PC-9 (cell line): Measurements from ENCODE around the gene COL15A1. TPM values are rescaled to one million over a fixed set of nuclear protein-coding genes. Genes with fewer than 3 reads are reported as not detected.

ENCODE experiments used
- BruUV-seq: library from RNA; stranded (reverse); fragments of 400-500 nt; replicated peaks from 2 replicates; lab custom pipeline; 2021; lab: Mats Ljungman, UMichigan
- CTCF ChIA-PET: fragments of 300-600 bp; sonication (Branson Sonifier 250); formaldehyde crosslinking; loops from one replicate; lab custom pipeline; 2022; ENCODE audit warnings: antibody characterized with exemption; lab: Charles Lee
- POLR2A ChIA-PET: fragments of 300-600 bp; sonication (Branson Sonifier 250); formaldehyde crosslinking; loops from one replicate; lab custom pipeline; 2022; ENCODE audit warnings: antibody characterized with exemption; ENCODE audit not compliant: unreplicated experiment; lab: Charles Lee
- DNase-seq, 2 experiments: peaks; one replicate each; pipeline versions ENCODE4 v3.0.0 to v3.0.0-alpha.2; 2015 to 2022; ENCODE audit warnings: mixed read lengths in 1 of 2
- H2AFZ ChIP-seq: fragments of 200-600 bp; sonication (generic); 2 replicates; pipeline ENCODE4 v1.8.1; 2017; ENCODE audit warnings: antibody characterized with exemption
- H3F3A ChIP-seq: fragments of 200-600 bp; sonication (generic); 2 replicates; pipeline ENCODE4 v1.8.1; 2017; ENCODE audit warnings: antibody characterized with exemption, mild to moderate bottlenecking, low read depth; ENCODE audit not compliant: insufficient read depth
- H3K27ac ChIP-seq: fragments of 200-600 bp; sonication (generic); 2 replicates; pipeline ENCODE4 v1.6.1; 2016; ENCODE audit warnings: mixed run types
- H3K27me3 ChIP-seq: fragments of 200-600 bp; sonication (generic); 2 replicates; pipeline ENCODE4 v1.6.1; 2016; ENCODE audit warnings: low read depth, mixed run types; ENCODE audit not compliant: insufficient read depth
- H3K36me3 ChIP-seq: fragments of 200-600 bp; sonication (generic); 2 replicates; pipeline ENCODE4 v1.6.1; 2016; ENCODE audit warnings: low read depth, mixed run types
- H3K4me1 ChIP-seq: fragments of 200-600 bp; sonication (generic); replicated peaks from 2 replicates; pipeline ENCODE4 v1.6.1; 2016; ENCODE audit warnings: mixed run types; ENCODE audit not compliant: insufficient read depth
- H3K4me2 ChIP-seq: fragments of 200-600 bp; sonication (generic); 2 replicates; pipeline ENCODE4 v1.6.1; 2017; ENCODE audit warnings: mixed run types
- H3K4me3 ChIP-seq: fragments of 200-600 bp; sonication (generic); 2 replicates; pipeline ENCODE4 v1.6.1; 2016; ENCODE audit warnings: mixed run types
- H3K79me2 ChIP-seq: fragments of 200-600 bp; sonication (generic); 2 replicates; pipeline ENCODE4 v1.6.1; 2017; ENCODE audit warnings: low read depth, mixed run types
- H3K9me2 ChIP-seq: fragments of 200-600 bp; sonication (generic); 2 replicates; pipeline ENCODE4 v1.8.1; 2017; ENCODE audit warnings: mild to moderate bottlenecking; ENCODE audit not compliant: insufficient read depth
- H3K9me3 ChIP-seq: fragments of 200-600 bp; sonication (generic); 2 replicates; pipeline ENCODE4 v1.8.1; 2016; ENCODE audit warnings: low read depth; ENCODE audit not compliant: insufficient read depth
- H4K20me1 ChIP-seq: fragments of 200-600 bp; sonication (generic); 2 replicates; pipeline ENCODE4 v1.8.1; 2017; ENCODE audit not compliant: insufficient read depth
- CTCF ChIP-seq: fragments of 200-600 bp; sonication (generic); conservative IDR thresholded peaks from 2 replicates; pipeline ENCODE4 v1.6.1; 2017; ENCODE audit warnings: mixed run types, antibody characterized with exemption, mild to moderate bottlenecking, moderate library complexity
- EZH2 ChIP-seq: fragments of 200-600 bp; sonication (generic); IDR thresholded peaks from 2 replicates; pipeline ENCODE4 v1.8.0; 2017; ENCODE audit warnings: antibody characterized with exemption, low read depth
- intact Hi-C: fragments of 100-400 bp; cut with micrococcal nuclease; formaldehyde crosslinking; loops from one replicate; pipeline ENCODE4 v1.10.0; 2022; ENCODE audit not compliant: unreplicated experiment
- total RNA-seq: library from RNA; stranded (reverse); gene quantifications from 2 replicates; pipeline ENCODE4 v1.2.3, GENCODE V29; 2021

COL15A1 gene
- total RNA-seq, 1 experiment from 2014 or later: not detected

GRCh38 chr9:99119976-99120655 is 176.4 kb downstream of the COL15A1 start:
- Histone ChIP-seq H3K9me2 (no peaks in the 10 kb centered on the region), H2AFZ (no peak overlapping the region), H3K4me2 (no peak overlapping the region), H3F3A (no peaks in the 10 kb centered on the region), H3K4me1 (no peaks in the 10 kb centered on the region), H3K27me3 (no peaks in the 10 kb centered on the region), H3K79me2 (peaks cover 20% of the 10 kb centered on the region), H3K36me3 (no peaks in the 10 kb centered on the region), H3K9me3 (peaks cover 3% of the 10 kb centered on the region; the same call in 1 of the 2 replicates), H3K4me3 (no peak overlapping the region), H4K20me1 (no peaks in the 10 kb centered on the region; the same call in 1 of the 2 replicates), H3K27ac (no peak overlapping the region)
- ChIA-PET CTCF (interaction anchor here (0.5 kb wide), 1 partner anchor 305 kb away, joined by 4 read pairs; no protein-coding TSS in a partner anchor), POLR2A (no interaction called here)
- BruUV-seq: no TSS peak
- TF ChIP-seq EZH2: no peak
- TF ChIP-seq CTCF: no peak
- intact Hi-C loops: no loop called here
- DNase-seq: no peak

Other genes with a start within 250 kb of the COL15A1 start
- gene GABBR2, start 235.0 kb upstream of the COL15A1 start, total RNA-seq: 0.76 and 0.98 TPM in 2 replicates
- gene ANKS6, start 147.4 kb upstream of the COL15A1 start, total RNA-seq: 74.7 and 87.7 TPM in 2 replicates
- gene GALNT12, start 136.2 kb upstream of the COL15A1 start, total RNA-seq: 50.3 and 52.9 TPM in 2 replicates
- 17.1 and 18.3 TPM in 2 replicates for gene TGFBR1, start 161.2 kb downstream of the COL15A1 start, total RNA-seq